WERI-Rb-1 (cell line): ENCODE results near the gene LBX1.
"Not testable (repeated sequence)": the region's sequence is repeated elsewhere in the genome, so short reads cannot be mapped to it uniquely, and the experiment has no call there.

Experiments used
- DNase-seq: peaks from one replicate; pipeline ENCODE4 v3.0.0-alpha.2; 2020
- H3K27ac ChIP-seq: fragments of 250-450 bp; sonication (Bioruptor Pico); 2 replicates; pipeline ENCODE4 v1.5.1; 2020; ENCODE audit warnings: mild to moderate bottlenecking, moderate library complexity
- H3K27me3 ChIP-seq: fragments of 250-450 bp; sonication (Bioruptor Pico); 2 replicates; pipeline ENCODE4 v1.5.1; 2021; ENCODE audit warnings: mild to moderate bottlenecking, low read depth, moderate library complexity; ENCODE audit not compliant: insufficient read depth, severe bottlenecking
- H3K36me3 ChIP-seq: fragments of 250-450 bp; sonication (Bioruptor Pico); 2 replicates; pipeline ENCODE4 v1.5.1; 2020; ENCODE audit warnings: mild to moderate bottlenecking, moderate library complexity
- H3K4me3 ChIP-seq: 2 replicates; pipeline ENCODE4 v1.5.1; 2011; ENCODE audit warnings: low read depth, mild to moderate bottlenecking, control low read depth, low read length
- H3K9me3 ChIP-seq: fragments of 250-450 bp; sonication (Bioruptor Pico); 2 replicates; pipeline ENCODE4 v1.5.1; 2021; ENCODE audit warnings: mild to moderate bottlenecking, moderate library complexity; ENCODE audit not compliant: severe bottlenecking
- CTCF ChIP-seq: IDR thresholded peaks from 2 replicates; pipeline ENCODE4 v1.5.1; 2011; ENCODE audit warnings: low read depth, mild to moderate bottlenecking, control low read depth, inconsistent platforms, low read length

The LBX1 gene

GRCh38 chr10:101215397-101216206 is 13.7 kb downstream of the LBX1 start:
- H3K27ac ChIP-seq = no peak overlapping the region
- H3K4me3 ChIP-seq = peak overlapping the region; percentile 51
- no peaks in the 10 kb centered on the region for H3K36me3 ChIP-seq
- no peaks in the 10 kb centered on the region for H3K9me3 ChIP-seq
- peaks cover 5% of the 10 kb centered on the region for H3K27me3 ChIP-seq
- TF ChIP-seq CTCF = no peak
- no peak for DNase-seq

DNA sequence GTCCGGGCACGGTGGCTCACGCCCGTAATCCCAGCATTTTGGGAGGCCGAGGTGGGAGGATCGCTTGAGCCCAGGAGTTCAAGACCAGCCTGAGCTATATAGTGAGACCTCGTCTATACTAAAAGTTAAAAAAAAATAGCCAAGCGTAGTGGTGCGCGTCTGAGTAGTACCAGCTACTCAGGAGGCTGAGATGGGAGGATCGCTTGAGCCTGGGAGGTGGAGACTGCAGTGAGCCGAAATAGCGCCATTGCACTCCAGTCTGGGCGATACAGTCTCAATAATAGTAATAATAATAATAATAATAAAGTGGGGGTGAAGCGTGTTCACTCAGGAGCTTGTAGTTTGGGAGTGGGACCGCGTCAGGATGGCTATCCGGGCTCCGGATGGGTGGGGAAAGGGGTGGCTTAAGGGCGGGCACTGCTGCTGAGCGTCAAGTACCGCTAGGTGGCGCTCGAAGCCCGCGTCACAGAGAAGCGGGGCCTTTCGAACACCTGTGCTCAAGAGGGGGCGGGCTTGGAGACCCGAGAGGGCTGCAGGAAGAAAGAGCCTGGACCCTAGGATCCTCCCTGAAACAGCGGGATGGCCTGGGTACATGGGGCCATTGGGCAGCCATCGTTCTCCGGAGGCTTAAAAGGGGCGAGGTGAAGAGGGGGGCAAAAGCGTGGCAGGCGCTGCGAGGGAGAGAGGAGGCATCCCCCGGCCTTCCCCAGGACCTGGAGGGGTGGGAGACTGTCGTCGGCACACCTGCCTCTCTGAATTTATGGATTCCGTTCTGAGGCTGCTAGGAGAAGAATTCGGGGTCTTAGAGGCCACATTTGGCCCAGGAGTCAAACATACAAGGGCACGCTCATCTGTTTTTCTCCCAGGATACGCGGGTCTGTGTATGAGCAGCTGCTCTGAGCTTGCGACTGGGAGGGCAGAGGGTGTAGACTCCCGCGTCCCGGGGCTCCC is 14.5 kb downstream of the LBX1 start:
- DNase-seq = peak; percentile 87
- Histone ChIP-seq H3K4me3 (peak overlapping the region; percentile 52), H3K27me3 (peaks cover 5% of the 10 kb centered on the region)

GRCh38 chr10:101208543-101208942 is 20.7 kb downstream of the LBX1 start:
- TF ChIP-seq CTCF = no peak
- H3K27ac ChIP-seq = no peak overlapping the region
- no peaks in the 10 kb centered on the region for H3K9me3 ChIP-seq
- no peaks in the 10 kb centered on the region for H3K36me3 ChIP-seq
- H3K27me3 ChIP-seq = no peaks in the 10 kb centered on the region
- no peak overlapping the region for H3K4me3 ChIP-seq
- DNase-seq = no peak

More for the DNA sequence above, 14.5 kb downstream of the LBX1 start:
- no peak overlapping the region for H3K27ac ChIP-seq
- H3K36me3 ChIP-seq = no peaks in the 10 kb centered on the region
- TF ChIP-seq CTCF = peak; percentile 93
- H3K9me3 ChIP-seq = no peaks in the 10 kb centered on the region

GRCh38 chr10:101207026-101207425 is 22.2 kb downstream of the LBX1 start:
- Histone ChIP-seq H3K4me3 (no peak overlapping the region), H3K27me3 (no peaks in the 10 kb centered on the region), H3K27ac (no peak overlapping the region), H3K36me3 (no peaks in the 10 kb centered on the region), H3K9me3 (no peaks in the 10 kb centered on the region)
- no peak for TF ChIP-seq CTCF
- no peak for DNase-seq

DNA sequence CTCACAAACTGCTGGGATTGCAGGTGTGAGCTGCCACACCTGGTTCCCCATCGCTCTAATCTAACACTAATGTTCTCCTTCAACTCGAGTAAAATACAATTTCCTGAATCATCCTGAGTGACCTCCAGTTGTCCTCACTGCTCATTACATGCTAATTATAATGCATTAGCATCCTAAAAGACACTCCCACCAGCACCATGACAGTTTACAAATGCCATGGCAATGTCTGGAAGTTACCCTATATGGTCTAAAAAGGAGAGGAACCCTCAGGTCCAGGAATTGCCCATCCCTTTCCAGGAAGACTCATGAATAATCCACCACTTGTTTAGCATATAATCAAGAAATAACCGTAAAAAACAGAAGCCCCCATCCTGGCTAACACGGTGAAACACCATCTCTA is 26.6 kb downstream of the LBX1 start:
- not testable (repeated sequence) for H3K9me3 ChIP-seq, H3K4me3 ChIP-seq, DNase-seq, H3K36me3 ChIP-seq, H3K27me3 ChIP-seq, H3K27ac ChIP-seq

DNA sequence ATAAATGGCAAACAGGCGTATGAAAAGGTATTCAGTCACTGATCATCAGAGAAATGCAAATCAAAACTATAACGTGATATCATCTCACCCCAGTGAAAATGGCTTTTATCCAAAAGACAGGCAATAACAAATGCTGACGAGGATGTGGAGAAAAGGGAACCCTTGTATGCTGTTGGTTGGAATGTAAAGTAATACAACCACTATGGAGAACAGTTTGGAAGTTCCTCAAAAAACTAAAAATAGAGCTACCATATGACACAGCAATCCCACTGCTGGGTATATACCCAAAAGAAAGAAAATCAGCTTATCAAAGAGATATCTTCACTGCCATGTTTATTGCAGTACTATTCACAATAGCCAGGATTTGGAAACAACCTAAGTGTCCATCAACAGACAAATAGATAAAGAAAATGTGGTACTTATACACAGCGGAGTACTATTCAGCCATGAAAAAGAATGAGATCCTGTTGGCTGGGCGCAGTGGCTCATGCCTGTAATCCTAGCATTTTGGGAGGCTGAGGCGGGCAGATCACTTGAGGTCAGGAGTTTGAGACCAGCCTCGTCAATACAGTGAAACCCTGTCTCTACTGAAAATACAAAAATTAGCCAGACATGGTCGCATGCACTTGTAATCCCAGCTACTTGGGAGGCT is 30.8 kb downstream of the LBX1 start:
- DNase-seq, H3K9me3 ChIP-seq, H3K27me3 ChIP-seq, H3K36me3 ChIP-seq, H3K27ac ChIP-seq, H3K4me3 ChIP-seq: not testable (repeated sequence)
